CD4-positive, alpha-beta memory T cell (primary cell): ENCODE measurements around the gene CDRT4. TPM values are rescaled to one million over a fixed set of nuclear protein-coding genes. Genes with fewer than 3 reads are reported as not detected.
A peak's percentile ranks its signal among the peaks of the same experiment; 100 is the strongest.

ENCODE experiments used
- CTCF ChIA-PET: fragments of 350-600 bp; sonication (Branson Sonifier 250); formaldehyde crosslinking; loops from one replicate; lab custom pipeline; 2021; ENCODE audit warnings: inconsistent platforms; ENCODE audit not compliant: partially characterized antibody; lab: Charles Lee
- POLR2A ChIA-PET: fragments of 350-600 bp; sonication (Branson Sonifier 250); formaldehyde crosslinking; loops from one replicate; lab custom pipeline; 2021; ENCODE audit not compliant: partially characterized antibody; lab: Charles Lee
- DNase-seq, 5 donors: peaks; one replicate each; pipeline versions ENCODE4 v3.0.0 to v3.0.0-alpha.2; 2020 to 2022; ENCODE audit warnings: mixed read lengths in 1 of 5
- H3K27ac ChIP-seq: one replicate; pipeline ENCODE4 v1.7.0; 2013; ENCODE audit warnings: low read depth, low read length
- H3K27me3 ChIP-seq: 2 replicates; pipeline ENCODE4 v1.7.0; 2013; ENCODE audit warnings: mild to moderate bottlenecking, low read length, moderate library complexity; ENCODE audit not compliant: insufficient read depth
- H3K36me3 ChIP-seq: 2 replicates; pipeline ENCODE4 v1.7.0; 2013; ENCODE audit warnings: mild to moderate bottlenecking, low read length, moderate library complexity; ENCODE audit not compliant: insufficient read depth
- H3K4me1 ChIP-seq: 2 replicates; pipeline ENCODE4 v1.7.0; 2013; ENCODE audit warnings: mild to moderate bottlenecking, low read length, moderate library complexity; ENCODE audit not compliant: insufficient read depth
- H3K4me3 ChIP-seq, 2 donors: one replicate each; pipeline ENCODE4 v1.7.0; 2013; ENCODE audit warnings: low read length in 2 of 2, mild to moderate bottlenecking in 1 of 2
- H3K9me3 ChIP-seq, 2 donors: one replicate each; pipeline ENCODE4 v1.7.0; 2013; ENCODE audit warnings: low read length in 2 of 2, control low read depth in 1 of 2; ENCODE audit not compliant: control insufficient read depth in 1 of 2
- H3K27ac Mint-ChIP-seq, 7 donors: one replicate each; pipeline ENCODE4 v1.8.0; 2020 to 2021; ENCODE audit warnings: mixed read lengths in 7 of 7, mild to moderate bottlenecking in 6 of 7, inconsistent platforms in 3 of 7, moderate library complexity in 3 of 7
- H3K27me3 Mint-ChIP-seq, 2 donors: one replicate each; pipeline ENCODE4 v1.8.0; 2020 to 2021; ENCODE audit warnings: mixed read lengths in 2 of 2
- H3K36me3 Mint-ChIP-seq, 2 donors: one replicate each; pipeline ENCODE4 v1.8.0; 2020 to 2021; ENCODE audit warnings: mixed read lengths in 2 of 2, inconsistent platforms in 1 of 2, mild to moderate bottlenecking in 1 of 2
- H3K4me1 Mint-ChIP-seq, 4 donors: one replicate each; pipeline ENCODE4 v1.8.0; 2020 to 2021; ENCODE audit warnings: mixed read lengths in 4 of 4, mild to moderate bottlenecking in 1 of 4
- H3K4me3 Mint-ChIP-seq, 8 donors: one replicate each; pipeline ENCODE4 v1.8.0; 2020 to 2021; ENCODE audit warnings: mixed read lengths in 8 of 8, mild to moderate bottlenecking in 7 of 8, moderate library complexity in 6 of 8, inconsistent platforms in 3 of 8
- H3K9me3 Mint-ChIP-seq, 8 donors: one replicate each; pipeline ENCODE4 v1.8.0; 2020 to 2021; ENCODE audit warnings: mixed read lengths in 8 of 8, mild to moderate bottlenecking in 5 of 8, inconsistent platforms in 3 of 8, moderate library complexity in 1 of 8
- intact Hi-C: fragments of 100-400 bp; cut with micrococcal nuclease; formaldehyde crosslinking; loops from one replicate; pipeline ENCODE4 v1.15.1; 2023
- polyA plus RNA-seq, 2 donors: library from polyadenylated mRNA; unstranded; fragments of 300-500 nt; fragmentation: Illumina TruSeq; gene quantifications; one replicate each; pipeline ENCODE4 v1.2.3, GENCODE V29; 2021
- total RNA-seq, 2 experiments: library from RNA; stranded (reverse); gene quantifications; one replicate each; pipeline ENCODE4 v1.2.3, GENCODE V29; 2021

Gene CDRT4
- total and polyA plus RNA-seq, 4 experiments from 2014 or later, result 1.9 to 17.3 (median 5.8) TPM

- no peak for DNase-seq
- no peaks in the 10 kb centered on the region for H3K27me3 Mint-ChIP-seq
- no peak overlapping the region for H3K4me3 Mint-ChIP-seq
- no peak overlapping the region for H3K27ac ChIP-seq
- peaks cover 0 to 14% (median 6%) of the 10 kb centered on the region in 8 donors for H3K9me3 Mint-ChIP-seq
- H3K9me3 ChIP-seq, result no peaks in the 10 kb centered on the region
- H3K27me3 ChIP-seq, result no peaks in the 10 kb centered on the region
- H3K36me3 Mint-ChIP-seq, result peaks cover 50 to 72% of the 10 kb centered on the region in 2 donors
- POLR2A ChIA-PET, result no interaction called here
- H3K36me3 ChIP-seq, result no peaks in the 10 kb centered on the region
- CTCF ChIA-PET, result no interaction called here
- no peak overlapping the region for H3K4me3 ChIP-seq
- H3K4me1 ChIP-seq, result no peaks in the 10 kb centered on the region
- H3K27ac Mint-ChIP-seq, result peak overlapping the region in 1 of 7 donors; percentile 37
- intact Hi-C loops, result no loop called here
- H3K4me1 Mint-ChIP-seq, result no peaks in the 10 kb centered on the region
These were observed 10.3 kb downstream of the CDRT4 start for GRCh38 chr17:15456972-15457722.

- ChIA-PET POLR2A (no interaction called here), CTCF (no interaction called here)
- no peaks in the 10 kb centered on the region for H3K9me3 ChIP-seq
These were observed 10.9 kb downstream of the CDRT4 start for GRCh38 chr17:15456496-15456895.

GRCh38 chr17:15454346-15454745 lies 13.1 kb downstream of the CDRT4 start:
- H3K27ac Mint-ChIP-seq, result no peak overlapping the region
- H3K4me1 ChIP-seq, result no peaks in the 10 kb centered on the region

More at GRCh38 chr17:15456496-15456895, 10.9 kb downstream of the CDRT4 start:
- Histone ChIP-seq H3K27ac (no peak overlapping the region), H3K4me3 (no peak overlapping the region), H3K36me3 (no peaks in the 10 kb centered on the region), H3K27me3 (no peaks in the 10 kb centered on the region), H3K4me1 (no peaks in the 10 kb centered on the region)
- Mint-ChIP-seq H3K36me3 (peaks cover 48 to 67% of the 10 kb centered on the region in 2 donors), H3K27ac (no peak overlapping the region), H3K27me3 (no peaks in the 10 kb centered on the region), H3K4me3 (no peak overlapping the region), H3K4me1 (no peaks in the 10 kb centered on the region), H3K9me3 (peaks cover 0 to 14% (median 6%) of the 10 kb centered on the region in 8 donors)
- no peak for DNase-seq
- intact Hi-C loops, result no loop called here

DNA sequence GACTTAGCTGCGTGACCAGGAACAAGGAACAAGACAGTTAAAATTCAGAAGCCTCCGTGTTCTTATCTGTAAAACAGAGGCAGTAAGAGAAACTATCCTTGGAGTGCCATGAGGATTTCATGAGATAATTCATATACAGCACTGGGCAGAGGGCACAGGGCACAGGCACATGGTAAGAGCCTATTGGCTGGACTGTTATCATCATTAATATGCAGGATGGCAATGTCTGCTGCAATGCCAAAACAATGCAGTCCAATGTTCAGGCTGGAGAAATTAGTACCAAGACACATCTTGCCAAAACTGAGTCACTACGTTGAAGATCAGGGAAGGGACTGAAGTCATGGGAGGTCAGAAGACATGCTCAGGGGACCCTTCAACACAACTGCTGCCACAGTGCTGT lies 13.6 kb downstream of the CDRT4 start:
- CTCF ChIA-PET, result no interaction called here

More at GRCh38 chr17:15454346-15454745, 13.1 kb downstream of the CDRT4 start:
- H3K27me3 Mint-ChIP-seq, result no peaks in the 10 kb centered on the region
- H3K4me1 Mint-ChIP-seq, result no peaks in the 10 kb centered on the region
- Histone ChIP-seq H3K27me3 (no peaks in the 10 kb centered on the region), H3K4me3 (no peak overlapping the region), H3K27ac (no peak overlapping the region), H3K9me3 (no peaks in the 10 kb centered on the region), H3K36me3 (no peaks in the 10 kb centered on the region)
- H3K36me3 Mint-ChIP-seq, result peaks cover 39 to 49% of the 10 kb centered on the region in 2 donors
- ChIA-PET POLR2A (no interaction called here), CTCF (no interaction called here)
- no peak for DNase-seq
- H3K9me3 Mint-ChIP-seq, result peaks cover 0 to 13% (median 6%) of the 10 kb centered on the region in 8 donors
- intact Hi-C loops, result no loop called here
- no peak overlapping the region for H3K4me3 Mint-ChIP-seq

GRCh38 chr17:15453246-15453645 lies 14.2 kb downstream of the CDRT4 start:
- H3K27me3 Mint-ChIP-seq, result no peaks in the 10 kb centered on the region
- peaks cover 0 to 13% (median 6%) of the 10 kb centered on the region in 8 donors for H3K9me3 Mint-ChIP-seq

More for the DNA sequence above, 13.6 kb downstream of the CDRT4 start:
- Histone ChIP-seq H3K4me1 (no peaks in the 10 kb centered on the region), H3K9me3 (no peaks in the 10 kb centered on the region), H3K4me3 (no peak overlapping the region), H3K27ac (no peak overlapping the region), H3K36me3 (no peaks in the 10 kb centered on the region), H3K27me3 (no peaks in the 10 kb centered on the region)
- Mint-ChIP-seq H3K9me3 (peaks cover 0 to 13% (median 6%) of the 10 kb centered on the region in 8 donors), H3K27me3 (no peaks in the 10 kb centered on the region), H3K27ac (no peak overlapping the region), H3K4me3 (no peak overlapping the region), H3K4me1 (peaks cover 0 to 1% (median 0%) of the 10 kb centered on the region in 4 donors), H3K36me3 (peaks cover 39 to 49% of the 10 kb centered on the region in 2 donors)
- no peak for DNase-seq
- intact Hi-C loops, result no loop called here
- POLR2A ChIA-PET, result no interaction called here

DNA sequence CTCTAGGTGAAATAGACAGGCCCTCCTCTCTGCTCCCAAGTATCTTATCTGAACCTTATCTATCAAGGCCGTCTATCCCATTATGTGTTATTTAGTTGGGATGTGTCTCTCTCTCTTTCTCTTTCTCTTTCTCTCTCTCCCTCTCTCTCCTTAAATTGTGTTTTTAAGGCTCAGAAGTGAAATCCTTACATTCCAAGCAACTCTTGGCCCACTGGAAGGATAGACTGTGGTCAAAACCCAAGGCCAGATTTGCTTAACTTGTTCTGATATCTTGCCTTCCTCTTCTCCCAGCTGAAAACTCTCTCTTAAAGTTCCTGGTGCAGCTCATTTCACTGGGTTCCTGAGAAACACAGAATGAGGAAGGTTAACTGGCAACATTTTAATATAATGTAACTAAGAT lies 14.7 kb downstream of the CDRT4 start:
- H3K36me3 Mint-ChIP-seq, result peaks cover 37 to 41% of the 10 kb centered on the region in 2 donors
- no peaks in the 10 kb centered on the region for H3K4me1 ChIP-seq
- DNase-seq, result no peak
- H3K27me3 ChIP-seq, result no peaks in the 10 kb centered on the region
- peaks cover 0 to 2% (median under 1%) of the 10 kb centered on the region in 4 donors for H3K4me1 Mint-ChIP-seq
- intact Hi-C loops, result no loop called here
- POLR2A ChIA-PET, result no interaction called here
- H3K9me3 ChIP-seq, result no peaks in the 10 kb centered on the region
- H3K27ac Mint-ChIP-seq, result no peak overlapping the region
- no peaks in the 10 kb centered on the region for H3K27me3 Mint-ChIP-seq
- H3K4me3 Mint-ChIP-seq, result no peak overlapping the region
- no peaks in the 10 kb centered on the region for H3K36me3 ChIP-seq
- no peak overlapping the region for H3K4me3 ChIP-seq
- H3K9me3 Mint-ChIP-seq, result peaks cover 0 to 13% (median 6%) of the 10 kb centered on the region in 8 donors
- H3K27ac ChIP-seq, result no peak overlapping the region
- CTCF ChIA-PET, result no interaction called here

More at GRCh38 chr17:15453246-15453645, 14.2 kb downstream of the CDRT4 start:
- Histone ChIP-seq H3K27ac (no peak overlapping the region), H3K27me3 (no peaks in the 10 kb centered on the region), H3K4me3 (no peak overlapping the region), H3K36me3 (no peaks in the 10 kb centered on the region), H3K9me3 (no peaks in the 10 kb centered on the region), H3K4me1 (no peaks in the 10 kb centered on the region)
- Mint-ChIP-seq H3K36me3 (peaks cover 39 to 45% of the 10 kb centered on the region in 2 donors), H3K27ac (no peak overlapping the region), H3K4me1 (peaks cover 0 to 2% (median under 1%) of the 10 kb centered on the region in 4 donors), H3K4me3 (no peak overlapping the region)
- CTCF ChIA-PET, result no interaction called here
- DNase-seq, result no peak
- POLR2A ChIA-PET, result no interaction called here
- intact Hi-C loops, result no loop called here

DNA sequence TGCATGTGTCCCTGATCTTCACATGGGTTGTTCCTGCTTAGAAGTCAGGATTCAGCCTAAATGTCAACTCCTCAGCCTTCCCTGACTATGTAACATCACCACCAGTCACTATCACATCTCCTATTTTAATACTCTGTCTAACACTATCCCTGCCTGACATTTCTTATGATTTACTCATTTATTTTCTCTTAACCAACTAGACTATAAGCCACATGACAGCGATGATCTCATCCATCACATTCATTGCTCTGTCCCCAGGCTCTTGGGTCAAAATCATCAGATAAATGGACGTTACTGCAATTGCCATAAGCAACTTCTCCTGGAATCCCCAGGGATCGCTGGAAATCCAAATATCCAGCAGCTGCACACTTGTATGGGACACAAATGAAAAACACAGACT lies 15.7 kb downstream of the CDRT4 start:
- no peaks in the 10 kb centered on the region for H3K27me3 ChIP-seq
- H3K4me3 ChIP-seq, result no peak overlapping the region
- intact Hi-C loops, result no loop called here
- H3K4me3 Mint-ChIP-seq, result no peak overlapping the region
- no peaks in the 10 kb centered on the region for H3K27me3 Mint-ChIP-seq
- ChIA-PET POLR2A (no interaction called here), CTCF (no interaction called here)
- no peaks in the 10 kb centered on the region for H3K9me3 ChIP-seq
- no peaks in the 10 kb centered on the region for H3K4me1 ChIP-seq
- DNase-seq, result no peak
- H3K36me3 Mint-ChIP-seq, result peaks cover 30 to 33% of the 10 kb centered on the region in 2 donors
- H3K4me1 Mint-ChIP-seq, result peaks cover 0 to 2% (median under 1%) of the 10 kb centered on the region in 4 donors
- no peaks in the 10 kb centered on the region for H3K36me3 ChIP-seq
- H3K27ac ChIP-seq, result no peak overlapping the region
- H3K9me3 Mint-ChIP-seq, result peaks cover 0 to 12% (median 6%) of the 10 kb centered on the region in 8 donors
- H3K27ac Mint-ChIP-seq, result no peak overlapping the region
